AG10803 (cell line): ENCODE measurements around the gene TP53.
"Not testable (repeated sequence)": the region's sequence is repeated elsewhere in the genome, so short reads cannot be mapped to it uniquely, and the experiment has no call there.

ENCODE experiments used
- DNase-seq: peaks from one replicate; pipeline ENCODE4 v3.0.0; 2010; ENCODE audit warnings: low read depth
- H3K4me3 ChIP-seq: 2 replicates; pipeline ENCODE4 v1.5.1; 2011; ENCODE audit warnings: mild to moderate bottlenecking, low read length, control low read depth
- TF ChIP-seq, protein P1 (sequence below): conservative IDR thresholded peaks from 2 replicates; pipeline ENCODE4 v1.5.1; 2011; ENCODE audit warnings: mild to moderate bottlenecking, low read length, control low read depth, inconsistent platforms

TP53 gene

DNA sequence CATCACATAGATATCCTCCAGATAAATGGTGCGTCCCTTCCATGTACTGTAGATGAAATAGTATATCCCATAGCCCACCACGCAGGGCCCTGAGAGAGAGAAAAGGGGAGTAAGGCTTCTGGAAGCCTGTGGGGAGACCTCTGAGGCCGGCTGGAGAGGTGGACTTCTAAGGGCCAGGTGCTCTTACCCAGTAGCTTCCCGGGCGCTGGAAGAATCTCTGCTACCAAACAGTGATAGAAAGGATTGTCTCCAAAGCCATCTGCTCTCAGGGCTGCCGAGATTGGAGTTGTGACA, 60.4 kb downstream of the TP53 start:
- peak overlapping the region; percentile 83 for H3K4me3 ChIP-seq
- TF ChIP-seq, protein P1, sequence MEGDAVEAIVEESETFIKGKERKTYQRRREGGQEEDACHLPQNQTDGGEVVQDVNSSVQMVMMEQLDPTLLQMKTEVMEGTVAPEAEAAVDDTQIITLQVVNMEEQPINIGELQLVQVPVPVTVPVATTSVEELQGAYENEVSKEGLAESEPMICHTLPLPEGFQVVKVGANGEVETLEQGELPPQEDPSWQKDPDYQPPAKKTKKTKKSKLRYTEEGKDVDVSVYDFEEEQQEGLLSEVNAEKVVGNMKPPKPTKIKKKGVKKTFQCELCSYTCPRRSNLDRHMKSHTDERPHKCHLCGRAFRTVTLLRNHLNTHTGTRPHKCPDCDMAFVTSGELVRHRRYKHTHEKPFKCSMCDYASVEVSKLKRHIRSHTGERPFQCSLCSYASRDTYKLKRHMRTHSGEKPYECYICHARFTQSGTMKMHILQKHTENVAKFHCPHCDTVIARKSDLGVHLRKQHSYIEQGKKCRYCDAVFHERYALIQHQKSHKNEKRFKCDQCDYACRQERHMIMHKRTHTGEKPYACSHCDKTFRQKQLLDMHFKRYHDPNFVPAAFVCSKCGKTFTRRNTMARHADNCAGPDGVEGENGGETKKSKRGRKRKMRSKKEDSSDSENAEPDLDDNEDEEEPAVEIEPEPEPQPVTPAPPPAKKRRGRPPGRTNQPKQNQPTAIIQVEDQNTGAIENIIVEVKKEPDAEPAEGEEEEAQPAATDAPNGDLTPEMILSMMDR, result no peak
- no peak for DNase-seq

DNA sequence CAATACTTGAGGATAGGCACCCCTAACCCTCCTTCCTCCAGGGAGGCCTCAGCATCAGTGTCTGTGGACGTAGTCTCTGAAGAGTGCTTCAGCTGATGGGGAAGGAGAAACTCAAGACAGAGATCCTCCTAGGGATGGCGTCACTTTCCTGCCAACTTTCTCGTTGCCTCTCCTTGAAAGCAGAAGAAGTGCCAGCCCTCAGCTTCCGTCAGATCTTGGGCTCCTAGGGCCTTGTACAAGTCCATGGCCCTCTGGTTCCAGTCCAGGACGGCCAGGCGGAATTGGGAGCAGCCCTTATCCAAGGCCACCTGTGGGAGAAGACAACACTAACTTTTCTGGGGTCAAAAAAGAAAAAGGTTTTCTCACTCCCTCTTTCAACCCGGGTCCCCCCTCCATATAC, 61.0 kb downstream of the TP53 start:
- TF ChIP-seq, protein P1, result no peak
- H3K4me3 ChIP-seq, result peak overlapping the region; percentile 83; the same call in 1 of the 2 replicates
- no peak for DNase-seq

DNA sequence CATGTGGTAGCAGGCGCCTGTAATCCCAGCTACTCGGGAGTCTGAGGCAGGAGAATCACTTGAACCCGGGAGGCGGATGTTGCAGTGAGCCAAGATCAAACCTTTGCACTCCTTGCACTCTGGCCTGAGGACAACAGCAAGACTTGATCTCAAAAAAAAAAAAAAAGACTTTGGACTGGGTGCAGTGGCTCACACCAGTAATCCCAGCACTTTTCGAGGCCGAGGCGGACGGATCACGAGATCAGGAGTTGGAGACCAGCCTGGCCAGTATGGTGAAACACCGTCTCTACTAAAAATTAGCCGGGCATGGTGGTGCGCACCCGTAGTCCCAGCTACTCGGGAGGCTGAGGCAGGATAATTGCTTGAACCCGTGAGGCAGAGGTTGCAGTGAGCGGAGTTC, 61.5 kb downstream of the TP53 start:
- not testable (repeated sequence) for H3K4me3 ChIP-seq, DNase-seq

DNA sequence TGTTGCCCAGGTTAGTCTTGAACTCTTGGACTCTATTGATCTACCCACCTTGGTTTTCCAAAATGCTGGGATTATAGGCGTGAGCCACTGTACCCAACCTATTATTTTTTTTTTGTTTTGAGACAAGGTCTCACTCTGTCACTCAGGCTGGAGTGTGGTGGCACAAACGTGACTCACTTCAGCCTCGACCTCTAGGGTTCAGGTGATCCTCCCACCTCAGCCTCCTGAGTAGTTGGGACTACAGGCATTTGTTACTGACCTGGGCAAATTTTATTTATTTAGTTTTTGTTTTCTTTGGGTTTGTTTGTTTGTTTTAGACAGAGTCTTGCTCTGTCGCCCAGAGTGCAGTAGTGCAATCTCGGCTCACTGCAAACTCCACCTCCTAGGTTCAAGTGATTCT, 63.6 kb downstream of the TP53 start:
- H3K4me3 ChIP-seq, result no peak overlapping the region
- TF ChIP-seq, protein P1, result no peak
- no peak for DNase-seq

DNA sequence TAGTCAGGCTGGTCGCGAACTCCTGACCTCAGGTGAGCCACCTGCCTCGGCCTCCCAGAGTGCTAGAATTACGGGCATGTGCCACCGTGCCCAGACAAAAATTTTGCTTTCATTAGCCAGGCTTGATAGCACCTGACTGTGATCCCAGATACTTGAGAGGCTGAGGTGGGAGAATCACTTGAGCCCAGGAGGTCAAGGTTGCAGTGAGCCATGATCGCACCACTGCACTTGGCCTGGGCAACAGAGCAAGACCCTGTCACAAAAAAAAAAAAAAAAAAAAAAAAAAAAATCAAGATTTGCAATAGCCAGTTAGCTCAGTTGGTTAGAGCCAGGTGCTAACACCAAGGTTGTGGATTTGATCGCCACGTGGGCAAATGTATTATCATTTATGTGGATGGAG, 66.5 kb downstream of the TP53 start:
- no peak overlapping the region for H3K4me3 ChIP-seq
- no peak for DNase-seq
- TF ChIP-seq, protein P1, result no peak

DNA sequence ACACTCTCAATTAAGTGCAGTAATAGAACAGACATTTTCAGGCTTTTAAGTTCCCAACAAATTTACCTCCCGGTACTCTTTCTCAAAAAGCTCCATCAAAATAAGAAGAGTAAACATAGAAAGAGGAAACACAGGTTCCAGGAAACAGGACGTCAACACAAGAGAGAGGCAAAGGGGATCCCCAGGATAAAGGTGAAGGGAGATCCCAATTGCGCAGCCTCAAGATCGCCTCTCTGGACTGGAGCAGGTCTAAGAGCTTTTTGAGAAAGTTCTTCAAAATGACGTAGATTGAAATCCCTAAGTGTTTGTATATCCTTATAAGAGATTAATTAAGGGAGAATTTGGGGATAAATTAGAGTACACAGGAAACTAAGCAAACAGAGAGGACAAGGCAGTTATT, 68.7 kb downstream of the TP53 start:
- TF ChIP-seq, protein P1, result no peak
- no peak overlapping the region for H3K4me3 ChIP-seq
- no peak for DNase-seq
